Fibroblast of gingiva (primary cell): ENCODE data around the gene DHX58.

Source experiments
- DNase-seq: peaks from one replicate; pipeline ENCODE4 v3.0.0-alpha.2; 2011; ENCODE audit warnings: low read depth

DHX58 gene

DNA sequence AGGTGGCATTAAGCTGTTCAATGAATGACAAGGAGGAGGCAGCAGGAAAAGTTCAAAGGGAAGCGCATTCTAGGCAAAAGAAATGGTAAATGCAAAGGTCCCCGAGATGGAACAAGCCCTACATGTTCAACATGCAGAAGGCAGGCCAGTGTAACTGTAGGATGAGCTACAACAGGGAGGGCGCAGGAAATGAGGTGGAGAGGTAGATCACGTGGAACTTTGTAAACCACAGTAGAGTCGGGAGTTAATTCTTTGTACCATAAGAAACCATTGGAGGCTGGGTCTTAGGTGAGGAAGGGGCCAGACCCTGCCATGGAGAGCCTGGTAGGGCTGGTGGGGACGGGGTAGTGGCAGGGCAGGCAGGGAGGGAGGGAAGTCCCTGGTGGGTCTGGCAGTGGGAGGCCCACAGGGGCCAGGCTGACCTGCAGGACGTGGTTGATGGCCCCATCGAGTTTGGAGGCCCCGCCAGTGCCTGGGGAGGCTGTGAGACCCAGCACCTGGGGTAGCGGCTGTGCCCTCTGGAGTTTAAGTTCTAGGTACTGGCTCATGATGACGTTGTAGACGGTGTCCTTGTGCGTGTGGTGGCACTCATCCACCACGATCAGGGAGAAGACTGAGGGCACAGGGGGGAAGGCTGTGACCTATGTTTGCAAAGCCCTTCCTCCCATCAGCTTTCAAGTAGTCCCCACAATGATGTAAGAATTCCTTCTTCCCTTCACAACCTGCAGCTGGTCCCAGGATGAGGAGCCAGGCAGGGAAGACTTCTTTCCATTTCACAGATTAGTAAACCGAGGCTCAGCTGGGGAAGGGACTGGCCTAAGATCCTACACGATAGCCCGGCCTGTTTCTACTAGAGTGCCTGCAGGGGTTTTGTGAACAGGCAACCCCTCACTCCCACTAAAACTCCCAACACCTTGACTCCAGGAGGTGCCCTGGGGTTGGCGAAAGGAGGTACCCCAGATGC lies 1.9 kb downstream of the DHX58 start:
- no peak for DNase-seq

DNA sequence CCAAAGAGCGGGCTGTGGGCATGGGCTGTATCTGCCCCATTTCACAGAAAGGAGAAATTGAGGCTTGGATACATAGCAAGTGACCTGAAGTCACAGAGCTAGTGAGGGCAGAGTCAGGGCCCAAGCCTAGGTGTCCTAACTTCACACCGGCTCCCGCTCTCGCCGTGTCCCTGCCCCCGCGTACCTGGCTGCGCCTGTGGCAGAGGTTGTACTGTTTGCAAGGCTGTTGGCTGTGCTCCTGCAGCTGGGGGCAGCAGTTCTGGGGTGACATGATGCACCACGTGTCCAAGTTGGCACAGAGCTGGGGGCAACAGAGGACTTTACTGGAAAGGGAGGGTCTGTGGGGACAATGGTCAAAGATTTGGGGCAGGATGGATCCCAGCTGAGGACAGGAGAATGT lies 3.4 kb downstream of the DHX58 start:
- DNase-seq = no peak

DNA sequence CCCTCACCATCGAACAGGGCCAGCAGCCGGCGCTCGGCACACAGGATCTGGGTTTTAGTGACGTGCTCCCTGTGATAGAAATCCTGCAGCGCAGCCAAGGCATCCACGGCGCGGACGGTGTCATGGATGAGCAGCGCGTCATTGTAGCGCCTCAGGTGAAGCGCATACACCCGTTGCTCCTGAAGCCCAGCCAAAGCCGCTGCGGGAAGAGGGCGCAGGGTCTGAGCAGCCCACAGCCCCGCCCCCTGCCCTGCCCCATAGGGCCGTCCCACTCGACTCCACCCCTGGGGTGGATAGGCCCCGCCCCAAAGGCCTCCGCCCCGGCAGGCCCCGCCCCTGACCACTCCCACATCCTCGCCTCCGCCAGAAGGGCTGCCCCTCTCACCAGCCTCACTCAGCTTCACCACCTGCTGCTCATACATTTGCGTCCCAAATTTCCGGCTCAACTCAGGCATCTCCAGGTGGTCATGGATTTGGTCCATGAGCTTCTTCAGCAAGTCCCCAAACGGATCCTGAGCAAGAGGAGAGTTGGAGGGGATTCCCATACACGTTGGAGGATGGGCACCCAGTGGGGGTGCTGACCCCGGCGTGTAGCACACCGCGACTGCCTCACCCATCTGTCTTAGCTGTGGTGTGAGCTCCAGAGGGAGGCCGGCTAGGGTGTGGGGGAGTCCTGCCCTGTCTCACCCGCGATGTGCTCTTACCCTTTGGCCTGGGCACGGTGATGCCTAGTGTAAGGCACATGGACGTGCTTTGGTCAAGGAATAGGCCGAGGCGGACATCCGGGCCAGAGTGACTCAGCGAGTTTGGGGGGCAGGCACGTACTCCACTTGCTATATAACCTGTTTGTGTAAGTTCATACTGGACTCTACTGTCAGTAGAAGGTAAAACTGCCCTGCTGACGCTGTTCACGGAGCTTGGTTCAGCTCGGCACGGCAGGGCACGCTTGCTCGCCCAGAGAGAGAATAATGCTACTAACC lies 4.6 kb downstream of the DHX58 start:
- no peak for DNase-seq

DNA sequence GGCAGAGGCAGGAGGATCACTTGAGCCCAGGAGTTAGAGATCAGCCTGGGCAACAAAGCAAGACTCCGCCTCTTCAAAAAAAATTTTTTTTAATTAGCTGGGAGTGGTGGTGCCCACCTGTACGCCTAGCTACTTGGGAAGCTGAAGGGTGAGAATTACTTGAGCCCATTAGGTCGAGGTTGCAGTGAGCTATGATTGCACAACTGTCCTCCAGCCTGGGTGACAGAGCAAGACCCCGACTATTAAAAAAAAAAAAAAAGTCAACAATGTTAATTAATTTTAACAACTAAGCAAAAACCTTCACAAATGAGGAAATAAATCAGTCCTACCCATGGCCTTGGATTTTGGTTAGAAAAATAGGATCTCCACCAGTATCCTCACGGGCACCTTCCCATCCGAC lies 5.4 kb downstream of the DHX58 start:
- DNase-seq = no peak

DNA sequence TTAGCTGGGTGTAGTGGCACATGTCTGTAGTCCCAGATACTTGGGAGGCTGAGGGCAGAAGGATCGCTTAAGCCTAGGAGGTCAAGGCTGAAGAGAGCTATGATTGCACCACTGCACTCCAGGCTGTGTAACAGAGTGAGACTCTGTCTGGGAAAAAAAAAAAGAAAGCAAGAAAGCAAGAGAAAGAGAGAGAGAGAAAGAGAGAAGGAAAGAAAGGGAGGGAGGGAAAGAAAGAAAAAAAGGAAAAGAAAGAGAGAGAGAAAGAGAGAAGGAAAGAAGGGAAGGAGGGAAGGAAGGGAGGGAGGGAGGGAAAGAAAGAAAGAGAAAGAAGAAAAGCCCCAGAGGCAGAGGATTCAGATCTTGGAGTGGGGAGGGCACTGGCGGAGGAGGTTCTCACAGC lies 6.5 kb downstream of the DHX58 start:
- no peak for DNase-seq

DNA sequence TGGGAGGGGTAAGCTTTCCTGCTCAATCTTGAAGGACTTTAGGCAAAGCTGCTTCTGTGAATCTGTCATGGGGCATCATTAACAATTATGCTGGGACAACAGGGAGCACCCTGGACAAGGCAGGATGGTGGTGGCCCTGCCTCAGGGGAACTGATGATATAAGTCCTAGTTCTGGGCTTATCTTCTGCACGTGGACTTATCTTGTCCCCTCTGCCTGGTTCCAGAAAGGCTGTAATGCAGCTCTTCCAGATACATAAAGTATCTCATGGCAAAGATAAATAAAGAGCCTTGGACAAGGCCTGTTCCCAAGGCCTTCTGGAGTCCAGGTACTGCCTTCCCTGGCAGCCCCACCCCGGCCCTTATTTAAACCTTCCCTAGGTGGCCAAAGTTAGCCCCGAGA lies 8.2 kb downstream of the DHX58 start:
- DNase-seq = no peak

DNA sequence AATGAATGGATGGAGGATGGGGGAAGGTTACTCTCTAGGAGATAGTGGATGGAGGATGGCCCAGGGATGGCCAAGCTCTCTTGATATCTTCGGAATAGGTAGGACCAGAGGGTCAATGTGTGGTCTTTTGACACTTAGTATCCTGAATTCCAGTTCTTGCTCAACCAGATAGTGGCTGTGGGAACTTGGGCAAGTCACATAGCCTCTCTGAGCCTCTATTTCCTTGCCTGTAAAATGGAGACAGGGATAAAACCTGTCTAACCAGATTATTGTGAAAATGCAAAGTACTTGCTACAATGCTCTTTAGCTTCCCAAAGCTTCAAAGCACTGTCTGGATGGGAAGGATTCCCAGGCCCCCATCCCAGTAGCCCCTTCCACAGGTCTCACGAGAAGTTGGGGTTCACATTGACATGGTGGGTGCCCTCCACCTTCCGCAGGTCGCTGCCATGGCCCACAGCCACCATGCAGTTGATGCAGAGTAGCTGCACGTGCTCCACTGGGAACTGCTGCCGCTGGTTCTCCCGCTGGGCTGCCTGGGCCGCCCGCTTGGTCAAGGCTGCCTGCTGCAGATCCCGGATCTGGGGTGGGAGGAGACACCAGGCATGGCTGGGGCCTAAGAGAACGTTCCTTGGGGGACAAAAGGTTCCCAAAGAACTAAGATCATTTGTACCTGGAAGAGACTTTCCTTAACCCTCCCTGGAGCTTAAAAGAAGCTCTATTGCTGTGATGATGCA lies 9.1 kb downstream of the DHX58 start:
- no peak for DNase-seq

DNA sequence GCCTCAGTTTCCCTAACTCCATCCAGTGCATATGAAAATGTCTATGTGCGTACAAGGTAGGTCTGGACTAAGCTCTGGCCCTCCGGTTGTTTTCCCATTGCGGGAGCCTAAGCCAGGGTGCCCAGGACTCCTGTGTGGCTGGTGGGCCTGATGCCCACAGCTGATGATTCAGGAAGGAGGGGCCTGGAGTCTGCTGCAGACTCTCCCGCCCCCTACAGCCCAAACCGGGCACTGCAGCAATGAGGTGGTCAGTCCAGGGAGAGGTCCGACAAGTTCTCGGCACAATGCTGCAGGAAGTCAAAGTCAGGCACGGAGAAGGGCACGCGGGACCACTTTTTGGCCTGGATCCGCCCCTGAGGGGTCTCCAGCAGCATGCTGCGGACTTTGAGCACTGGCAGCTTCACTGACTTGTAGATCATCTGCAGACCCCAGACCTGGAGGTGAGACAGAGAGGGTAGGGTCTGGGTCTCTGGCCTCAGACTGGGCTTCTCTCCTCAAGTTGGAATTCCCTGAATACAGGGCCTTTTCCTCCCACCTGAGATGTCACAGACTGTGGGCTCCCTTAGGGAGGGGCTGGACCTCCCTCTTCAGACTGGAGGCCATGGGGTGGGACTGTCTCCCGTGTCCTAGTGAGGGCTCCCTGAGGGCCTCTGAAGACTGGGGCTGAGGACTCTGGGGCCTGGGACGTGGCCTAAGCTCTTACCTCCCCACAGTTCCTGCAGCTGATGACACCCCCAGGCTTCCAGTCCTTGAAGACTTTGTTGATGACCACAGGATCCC lies 10.8 kb downstream of the DHX58 start:
- peak; percentile 39 for DNase-seq

DNA sequence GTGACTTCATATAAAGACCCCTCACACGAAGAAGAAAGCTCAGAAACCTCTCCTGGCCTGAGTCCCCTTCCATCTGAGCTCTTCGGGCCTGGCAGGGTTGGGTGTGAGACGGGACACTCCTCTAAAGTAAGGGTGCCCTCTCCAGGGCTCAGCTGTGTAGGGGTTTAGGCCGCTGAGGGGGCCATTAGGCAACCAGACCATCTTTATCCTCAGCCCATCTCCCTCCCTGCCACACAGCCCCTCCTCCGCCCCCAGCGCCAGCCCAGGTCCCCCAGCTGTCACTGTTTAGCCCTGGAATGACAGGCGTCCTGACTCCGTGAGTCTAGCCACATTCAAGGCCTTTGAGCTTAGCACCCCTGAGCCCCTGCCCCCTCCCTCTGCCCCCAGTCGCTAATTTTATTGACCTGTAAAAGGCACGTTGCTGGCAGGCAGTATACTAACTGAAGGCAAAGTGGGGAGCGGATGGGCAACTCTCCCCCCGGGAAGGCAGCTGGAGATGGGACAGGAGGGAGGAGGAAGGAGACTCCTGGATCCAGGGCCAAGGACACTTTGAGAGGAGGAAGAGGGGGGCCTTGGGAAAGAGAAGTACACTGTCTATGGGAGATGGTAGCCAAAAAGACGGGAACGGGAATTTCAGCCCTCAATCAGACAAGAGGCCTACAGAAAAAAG lies 13.6 kb downstream of the DHX58 start:
- no peak for DNase-seq

DNA sequence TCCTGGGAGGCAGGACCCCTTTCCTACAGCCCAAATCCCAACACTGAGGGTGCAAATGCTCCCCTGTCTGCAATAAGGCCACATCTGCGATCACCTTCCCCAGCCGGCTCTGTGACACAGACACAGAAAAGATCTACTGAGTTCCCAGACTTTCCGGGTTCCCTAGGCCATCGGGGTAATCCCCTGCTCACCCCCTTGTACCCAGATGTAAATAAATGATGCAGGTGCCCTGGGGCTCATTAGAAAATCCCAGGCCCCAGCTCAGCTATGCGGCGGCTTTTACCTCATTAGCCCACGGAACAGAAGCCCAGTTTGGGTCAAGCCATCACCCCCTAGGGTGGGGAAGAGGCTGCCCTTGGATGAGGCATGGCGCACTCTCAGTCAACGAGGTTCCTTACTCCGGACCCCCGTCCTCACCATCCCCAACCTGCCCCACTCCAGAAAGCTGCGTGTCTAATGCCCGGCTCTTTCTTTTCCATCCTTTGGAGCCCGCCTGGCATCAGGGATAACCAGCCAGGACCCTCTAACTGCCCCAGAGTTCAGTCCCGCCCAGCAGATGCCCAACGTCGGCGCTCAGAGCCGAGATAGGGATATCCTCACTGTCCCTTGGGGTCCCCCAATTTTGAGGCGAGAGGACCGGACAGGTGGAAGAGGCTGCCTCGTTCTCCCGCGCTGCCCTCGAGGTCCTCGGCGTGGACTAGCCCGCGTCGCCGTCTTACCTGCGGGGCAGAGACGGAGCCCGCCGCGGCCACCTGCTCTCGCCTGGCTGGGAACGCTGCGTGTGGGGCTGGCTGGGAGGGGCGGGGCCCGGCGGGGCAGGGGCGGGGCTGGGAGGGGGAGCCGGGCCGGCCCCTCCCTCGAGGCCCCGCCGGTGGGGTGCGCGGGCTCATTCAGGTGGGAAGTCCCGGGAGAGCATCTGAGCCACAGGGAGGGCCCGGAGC lies 14.6 kb downstream of the DHX58 start, which contains the start of gene ZNF385C:
ZNF385C (minus strand) TSS at position 783 of the 941 bp plus-strand sequence. CDS start 35,417 bp downstream, outside the sequence.
- DNase-seq = no peak

DNA sequence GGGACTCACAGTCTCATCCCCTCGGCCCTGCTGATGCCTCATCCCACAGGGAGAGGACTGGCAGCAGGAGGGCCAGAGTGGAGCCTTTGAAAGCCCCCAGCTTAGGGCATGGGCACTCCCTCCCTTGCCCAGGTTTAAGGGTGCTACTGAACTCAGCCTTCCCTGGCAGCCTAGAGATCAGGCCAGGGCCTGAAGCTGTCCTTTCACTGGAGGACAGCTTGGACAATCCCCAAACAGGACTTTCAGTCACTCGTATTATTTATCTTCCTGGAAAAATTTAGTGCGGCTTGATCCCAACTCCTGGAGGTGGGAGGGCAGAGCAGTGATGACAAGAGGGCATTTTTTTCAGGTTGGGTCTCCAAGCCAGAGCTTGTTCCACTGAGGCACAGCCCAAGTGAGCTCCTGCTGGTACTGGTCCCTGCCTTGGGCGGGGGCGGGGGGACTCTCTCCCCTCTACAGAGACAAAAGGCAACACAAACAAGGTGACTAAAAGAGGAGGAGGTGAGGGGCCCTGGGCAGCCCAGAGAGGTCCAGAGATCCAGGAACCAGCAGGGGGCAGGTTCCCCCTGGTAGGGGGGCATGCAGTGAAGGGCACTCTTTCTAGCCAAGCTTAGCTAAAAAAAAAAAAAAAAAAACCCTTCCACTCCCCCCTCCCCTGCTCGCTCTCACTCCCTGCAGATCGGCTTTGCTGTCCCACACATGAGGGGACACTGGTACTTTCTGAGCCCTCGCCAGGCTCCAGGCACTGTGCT lies 16.0 kb downstream of the DHX58 start:
- DNase-seq = no peak

DNA sequence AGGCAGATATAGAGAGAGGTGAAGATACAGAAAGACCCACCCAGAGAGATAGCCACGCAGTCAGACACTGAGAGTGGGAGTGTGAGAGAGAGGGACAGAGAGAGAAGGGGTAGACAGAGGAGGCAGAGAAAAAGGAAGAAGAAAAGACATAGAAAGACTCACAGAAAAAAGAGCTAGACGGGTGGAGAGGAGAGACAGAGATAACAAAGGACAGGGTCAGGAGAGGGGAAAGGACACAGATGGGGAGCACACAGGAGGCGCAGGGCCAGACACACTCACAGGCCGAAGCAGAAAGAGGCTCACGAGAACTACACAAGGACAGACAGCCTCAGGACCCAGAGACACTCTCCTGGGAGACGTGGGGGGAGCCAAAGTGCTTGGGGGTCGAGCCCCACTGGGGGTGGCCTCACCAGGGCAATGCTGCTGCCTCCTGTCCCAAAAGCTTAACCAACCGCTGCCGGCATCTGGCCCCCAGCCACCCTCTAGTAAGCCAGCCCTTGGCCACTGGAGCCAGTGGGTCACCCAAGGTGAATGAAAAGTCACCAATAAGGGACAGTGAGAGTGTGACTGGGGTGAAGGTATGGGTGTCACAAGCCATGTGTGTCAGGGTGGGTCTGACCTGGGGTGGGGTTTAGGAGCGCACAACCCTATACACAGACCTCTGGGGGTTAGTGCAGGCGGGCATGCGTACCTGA lies 18.0 kb downstream of the DHX58 start:
- no peak for DNase-seq

DNA sequence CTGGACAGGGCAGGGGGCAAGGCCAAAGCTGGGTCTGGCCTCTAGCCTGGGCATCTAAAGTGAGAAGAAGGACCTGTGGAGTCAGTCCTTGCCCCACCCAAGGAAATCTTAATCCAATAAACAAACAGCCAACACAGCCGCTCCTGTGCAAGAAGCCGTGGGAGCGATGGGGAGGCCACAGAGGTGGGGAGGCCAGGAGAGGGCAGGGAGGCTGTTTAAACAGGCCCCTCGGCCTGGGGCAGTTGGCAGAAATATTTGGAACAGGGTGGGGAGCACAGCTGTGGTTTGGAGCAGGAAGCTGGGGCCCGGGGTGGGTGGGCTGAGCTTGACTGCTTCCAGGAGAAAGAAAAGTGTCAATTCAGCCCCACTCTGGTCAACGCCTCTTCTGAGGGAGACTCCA lies 19.6 kb downstream of the DHX58 start:
- DNase-seq = no peak

DNA sequence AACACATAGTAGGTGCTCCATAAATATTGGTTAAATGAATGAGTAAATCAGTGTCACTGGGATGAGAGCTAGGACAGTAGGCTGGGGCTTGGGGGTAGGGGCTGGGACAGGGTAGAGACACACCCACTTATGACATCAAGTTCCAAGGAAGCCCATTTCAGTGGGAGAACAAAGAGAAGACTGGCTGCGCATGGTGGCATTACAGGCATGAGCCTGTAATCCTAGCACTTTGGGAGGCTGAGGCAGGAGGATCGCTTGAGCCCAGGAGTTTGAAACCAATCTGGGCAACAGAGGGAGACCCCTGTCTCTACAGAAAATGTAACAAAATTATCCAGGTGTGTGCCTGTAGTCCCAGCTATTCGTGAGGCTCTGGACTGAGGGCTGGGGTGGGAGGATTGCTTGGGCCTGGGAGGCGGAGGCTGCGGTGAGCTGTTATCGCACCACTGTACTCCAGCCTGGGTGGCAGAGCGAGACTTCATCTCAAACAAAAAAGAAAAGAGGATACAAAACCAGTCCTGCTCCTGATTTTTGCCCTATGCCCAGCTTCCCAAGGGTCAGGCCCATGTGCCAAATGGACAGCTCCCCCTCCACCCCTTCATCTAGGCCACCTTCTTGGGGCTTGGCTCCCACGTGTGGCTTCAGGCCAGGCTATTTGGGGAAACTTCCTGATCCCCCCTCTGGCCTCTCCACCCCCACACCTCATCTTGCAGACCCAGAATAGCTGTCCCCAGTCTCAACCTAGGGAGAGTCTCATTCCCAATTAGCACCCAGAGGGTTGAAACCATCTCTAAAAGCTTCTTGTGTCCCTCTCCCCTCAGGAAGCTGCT lies 21.3 kb downstream of the DHX58 start:
- DNase-seq = no peak

DNA sequence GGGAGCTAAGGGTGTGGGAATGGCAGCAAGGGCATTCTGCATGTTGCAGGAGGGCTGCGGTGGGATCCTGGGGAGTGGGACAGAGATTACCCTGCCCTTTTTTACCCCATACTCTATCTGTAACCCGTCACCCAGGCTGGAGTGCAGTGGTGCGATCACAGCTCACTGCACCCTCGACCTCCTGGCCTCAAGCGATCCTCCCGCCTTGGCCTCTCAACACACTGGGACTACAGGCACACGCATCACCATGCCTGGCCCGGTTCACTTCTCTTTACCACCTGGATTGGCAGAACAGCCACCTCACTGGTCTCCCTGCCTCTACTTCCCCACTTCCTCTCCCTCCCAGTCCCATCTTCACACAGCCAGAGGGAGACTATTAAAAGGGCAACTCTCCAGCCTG lies 23.8 kb downstream of the DHX58 start:
- DNase-seq = no peak

DNA sequence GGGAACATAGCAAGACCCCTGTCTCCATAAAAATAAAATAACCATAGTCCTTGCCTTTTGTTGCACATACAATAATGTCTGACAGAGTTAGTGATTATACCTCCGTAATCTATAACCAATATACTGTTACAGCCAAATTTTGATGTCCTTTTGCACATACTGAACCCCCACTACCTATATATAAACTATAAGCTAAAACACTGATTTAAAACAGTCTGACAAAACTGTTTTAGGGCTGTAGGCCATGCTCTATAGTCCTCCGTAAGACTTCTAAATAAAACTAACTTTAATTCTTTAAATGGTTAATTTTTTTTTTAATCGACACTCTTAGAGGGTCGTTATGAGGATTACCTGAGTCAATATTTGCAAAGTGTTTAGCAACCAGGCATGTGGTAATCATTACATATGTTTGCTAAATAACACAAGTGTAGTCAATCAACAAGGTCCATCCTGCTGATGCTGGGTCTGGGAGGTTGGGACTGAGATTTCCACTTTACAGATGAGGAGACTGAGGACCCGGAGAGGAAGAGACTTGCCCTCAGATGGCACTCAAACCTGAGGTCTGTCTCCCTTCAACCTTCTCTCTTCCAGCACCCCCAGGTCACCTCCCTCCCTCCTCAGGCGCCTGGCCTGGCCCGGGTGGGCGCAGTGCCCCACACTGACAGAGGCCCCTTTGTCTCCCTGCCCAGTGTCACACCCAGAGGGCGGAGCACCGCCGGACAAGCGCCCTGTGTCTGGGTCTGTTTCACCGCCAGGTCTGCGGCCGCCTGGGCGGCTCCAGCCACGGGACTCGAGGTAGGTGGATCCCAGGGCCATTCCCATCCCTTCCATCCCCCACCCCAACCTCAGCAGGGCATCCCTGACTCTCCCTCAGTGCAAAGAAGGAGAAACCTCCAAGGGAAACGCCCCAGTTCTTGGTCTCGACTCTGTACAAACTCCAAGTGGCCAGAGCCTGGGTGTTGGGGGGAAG lies 24.5 kb downstream of the DHX58 start:
- no peak for DNase-seq
